Peyer's patch (tissue), 4 donors: ENCODE measurements around the gene PDZD2.

Experiments
- CTCF ChIP-seq, 6 experiments: fragments of 450-650 bp in 4 of 6; fragments of 200-600 bp in 2 of 6; sonication (generic) in 1 of 6; IDR thresholded peaks; one replicate each; pipeline ENCODE4 v1.5.1; 2017 to 2019; ENCODE audit warnings: antibody characterized with exemption in 6 of 6, mild to moderate bottlenecking in 3 of 6, moderate library complexity in 1 of 6
- POLR2A ChIP-seq, 2 donors: fragments of 450-650 bp; IDR thresholded peaks; one replicate each; pipeline ENCODE4 v1.5.1; 2017; ENCODE audit warnings: antibody characterized with exemption in 2 of 2, mild to moderate bottlenecking in 2 of 2, moderate library complexity in 2 of 2

- no peak for TF ChIP-seq CTCF (IDR thresholded peaks at IDR 0.05)
- no peak for TF ChIP-seq POLR2A (IDR thresholded peaks at IDR 0.05)
Observed at GRCh38 chr5:32096891-32097595, 458.1 kb downstream of the PDZD2 start.
